ENCODE measurements around the gene LRPAP1.

Gene LRPAP1

DNA sequence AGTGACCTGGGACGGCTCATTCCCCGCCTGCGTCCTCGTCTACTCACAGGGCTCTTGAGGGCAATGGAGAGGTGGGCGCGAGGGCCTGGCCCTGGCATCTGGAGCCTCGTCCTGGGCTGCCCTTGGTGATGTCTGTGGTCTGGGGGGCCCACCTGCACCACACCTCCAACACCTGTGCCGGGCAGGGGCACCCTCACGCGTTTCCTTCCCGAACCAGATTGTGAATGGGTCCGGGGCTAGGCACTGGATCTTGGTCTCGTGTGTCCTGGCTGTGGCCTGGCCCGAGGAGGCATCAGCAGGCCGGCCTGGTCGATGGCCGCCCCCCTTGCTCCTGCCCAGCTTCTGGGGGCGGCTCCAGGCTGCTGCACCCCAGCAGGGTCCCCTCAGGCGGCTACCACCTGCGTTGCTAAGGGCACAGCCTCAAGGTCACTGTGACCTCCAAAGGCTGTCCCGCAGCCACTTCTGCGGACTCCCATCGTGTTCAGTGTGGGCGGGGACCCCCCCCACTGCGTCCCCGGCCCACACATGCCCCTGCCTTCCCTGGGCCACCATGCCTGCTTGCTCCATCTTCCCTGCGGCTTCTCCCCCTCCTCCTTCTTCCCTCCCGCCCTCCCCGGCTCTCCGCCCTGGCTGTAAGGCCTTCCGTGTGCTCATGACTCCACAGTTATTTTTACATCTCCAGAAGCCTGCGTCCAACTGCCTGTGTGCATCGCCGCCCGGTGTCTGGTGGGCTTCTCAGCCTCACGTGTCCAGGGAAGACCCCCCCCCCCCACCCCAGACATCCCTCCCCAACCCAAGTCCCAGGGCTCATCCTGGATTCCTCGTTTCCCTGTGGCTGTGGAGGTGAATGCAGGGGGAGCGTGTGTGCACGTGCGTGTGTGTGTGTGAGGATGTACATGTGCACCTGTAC, 65.3 kb downstream of the LRPAP1 start:
- in situ Hi-C loops (cut with HindIII; ENCODE audit: low sequenced_read_pairs): no loop called here
- H3K4me3 ChIP-seq (ENCODE audit: low read depth, low read length): no peak overlapping the region
- TF ChIP-seq, protein P1, sequence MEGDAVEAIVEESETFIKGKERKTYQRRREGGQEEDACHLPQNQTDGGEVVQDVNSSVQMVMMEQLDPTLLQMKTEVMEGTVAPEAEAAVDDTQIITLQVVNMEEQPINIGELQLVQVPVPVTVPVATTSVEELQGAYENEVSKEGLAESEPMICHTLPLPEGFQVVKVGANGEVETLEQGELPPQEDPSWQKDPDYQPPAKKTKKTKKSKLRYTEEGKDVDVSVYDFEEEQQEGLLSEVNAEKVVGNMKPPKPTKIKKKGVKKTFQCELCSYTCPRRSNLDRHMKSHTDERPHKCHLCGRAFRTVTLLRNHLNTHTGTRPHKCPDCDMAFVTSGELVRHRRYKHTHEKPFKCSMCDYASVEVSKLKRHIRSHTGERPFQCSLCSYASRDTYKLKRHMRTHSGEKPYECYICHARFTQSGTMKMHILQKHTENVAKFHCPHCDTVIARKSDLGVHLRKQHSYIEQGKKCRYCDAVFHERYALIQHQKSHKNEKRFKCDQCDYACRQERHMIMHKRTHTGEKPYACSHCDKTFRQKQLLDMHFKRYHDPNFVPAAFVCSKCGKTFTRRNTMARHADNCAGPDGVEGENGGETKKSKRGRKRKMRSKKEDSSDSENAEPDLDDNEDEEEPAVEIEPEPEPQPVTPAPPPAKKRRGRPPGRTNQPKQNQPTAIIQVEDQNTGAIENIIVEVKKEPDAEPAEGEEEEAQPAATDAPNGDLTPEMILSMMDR (IDR thresholded peaks at IDR 0.05; ENCODE audit: low read depth, low read length, missing control alignments): no peak
- DNase-seq (ENCODE audit: low read depth): no peak

GRCh38 chr4:3465698-3466671, 66.2 kb downstream of the LRPAP1 start:
- DNase-seq (ENCODE audit: low read depth): no peak
- TF ChIP-seq, protein P1 (IDR thresholded peaks at IDR 0.05; ENCODE audit: low read depth, low read length, missing control alignments): peak; percentile 24
- in situ Hi-C loops (cut with HindIII; ENCODE audit: low sequenced_read_pairs): no loop called here
- H3K4me3 ChIP-seq (ENCODE audit: low read depth, low read length): no peak overlapping the region

DNA sequence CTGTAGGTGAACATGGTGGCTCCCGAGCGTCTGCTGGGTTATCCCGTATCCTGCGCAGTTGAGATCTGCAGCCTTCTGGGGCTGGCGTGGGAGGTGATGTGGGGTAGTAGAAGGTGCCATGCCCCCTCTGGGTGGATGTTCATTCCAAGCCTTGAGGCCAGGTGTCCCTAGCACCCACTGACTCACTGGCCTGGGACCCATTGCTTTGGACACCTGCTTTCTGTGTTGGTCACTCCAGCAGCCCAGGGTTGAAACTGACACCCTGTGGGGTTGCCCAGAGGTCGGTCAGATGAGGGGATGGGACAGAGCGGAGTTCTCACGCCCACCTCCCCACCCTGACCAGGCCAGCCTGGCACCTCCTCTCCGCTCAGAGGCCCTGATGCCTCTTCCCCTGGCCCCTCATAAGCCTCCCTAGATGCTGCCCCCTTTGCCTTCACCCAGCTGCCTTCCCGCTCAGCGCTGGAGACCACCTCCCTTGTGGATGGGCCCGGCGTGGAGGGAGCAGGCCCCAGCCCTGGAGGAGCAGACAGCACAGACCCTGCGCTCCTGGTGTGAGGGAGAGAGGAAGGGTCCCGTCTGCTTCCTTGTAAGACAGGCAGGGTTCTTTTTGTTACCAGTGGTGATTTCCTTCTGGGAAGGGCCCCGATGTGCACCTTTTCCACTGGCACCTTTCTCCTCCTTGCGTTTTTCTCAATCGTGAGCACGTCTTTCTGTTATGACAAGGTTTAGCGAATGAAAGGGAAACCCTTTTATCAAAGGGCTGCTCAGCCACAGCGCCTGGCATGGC, 67.1 kb downstream of the LRPAP1 start:
- in situ Hi-C loops (cut with HindIII; ENCODE audit: low sequenced_read_pairs): no loop called here
- H3K4me3 ChIP-seq (ENCODE audit: low read depth, low read length): no peak overlapping the region
- TF ChIP-seq, protein P1 (IDR thresholded peaks at IDR 0.05; ENCODE audit: low read depth, low read length, missing control alignments): no peak
- no peak for DNase-seq (ENCODE audit: low read depth)

DNA sequence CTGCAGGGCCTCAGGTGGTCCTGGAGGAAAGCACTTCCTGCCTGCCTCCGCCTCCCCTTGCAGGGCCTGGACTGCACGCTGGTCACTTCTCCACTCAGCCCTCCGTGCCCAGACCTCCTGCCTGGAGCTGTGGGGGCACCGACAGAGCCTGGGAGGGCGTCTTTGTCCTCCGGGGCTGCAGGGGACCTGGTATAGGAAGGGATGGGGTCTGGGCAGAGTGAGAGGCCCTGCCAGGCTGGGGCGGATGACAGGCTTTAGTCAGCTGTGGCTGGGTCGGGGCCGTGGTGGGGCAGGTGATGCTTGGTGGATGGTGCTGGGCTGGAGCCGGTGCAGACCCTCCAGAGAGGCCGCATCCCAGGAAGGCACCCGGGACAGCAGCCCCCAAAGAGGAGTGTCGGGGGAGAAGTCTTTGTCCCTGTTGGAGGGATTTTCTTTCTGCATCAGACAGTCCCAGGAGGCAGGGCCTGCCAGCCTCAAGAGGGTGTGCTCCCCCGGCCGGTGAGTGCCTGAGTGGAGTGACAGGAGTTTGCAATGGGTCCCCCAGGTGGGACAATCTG, 67.8 kb downstream of the LRPAP1 start:
- in situ Hi-C loops (cut with HindIII; ENCODE audit: low sequenced_read_pairs): no loop called here
- no peak overlapping the region for H3K4me3 ChIP-seq (ENCODE audit: low read depth, low read length)
- DNase-seq (ENCODE audit: low read depth): no peak
- TF ChIP-seq, protein P1 (IDR thresholded peaks at IDR 0.05; ENCODE audit: low read depth, low read length, missing control alignments): no peak

DNA sequence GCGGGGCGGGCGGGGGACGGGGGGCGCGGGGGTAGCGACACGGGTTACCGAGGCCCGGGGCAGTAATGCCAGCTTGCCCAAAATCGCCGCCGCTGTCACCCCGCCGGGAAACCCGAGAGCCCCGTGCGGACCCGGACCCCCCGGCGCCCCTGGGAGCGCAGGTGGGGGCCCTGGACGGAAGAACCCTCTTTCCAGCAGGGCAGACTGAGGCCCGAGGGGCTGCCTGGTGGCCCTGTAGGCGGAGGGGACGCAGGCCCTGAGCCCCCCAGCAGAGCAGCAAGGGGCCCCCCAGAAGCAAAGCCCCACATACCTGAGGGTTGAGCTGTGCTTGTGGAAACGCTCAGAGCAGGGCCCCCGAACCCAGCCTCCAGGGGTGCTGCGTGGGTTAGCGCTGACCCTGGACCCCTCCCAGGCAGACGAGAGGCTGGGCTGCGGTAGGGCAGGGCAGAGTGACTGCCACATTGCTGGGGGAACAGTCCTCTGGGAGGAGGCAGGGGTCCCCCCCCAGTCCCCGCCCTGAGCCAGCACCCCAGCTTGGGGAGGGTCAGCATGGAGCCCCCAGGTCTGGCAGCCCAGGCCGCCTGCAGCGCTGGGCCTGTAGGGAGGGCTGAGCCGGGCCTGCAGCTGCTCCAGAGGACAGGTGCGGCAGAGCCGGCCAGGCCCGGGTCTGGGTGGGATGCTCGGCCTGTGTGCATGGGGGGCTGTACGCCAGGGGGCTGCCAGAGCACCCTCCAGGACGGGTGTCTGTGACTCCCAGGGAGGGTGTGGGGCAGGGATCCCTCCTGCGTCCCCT, 68.5 kb downstream of the LRPAP1 start:
- no peak for DNase-seq (ENCODE audit: low read depth)
- in situ Hi-C loops (cut with HindIII; ENCODE audit: low sequenced_read_pairs): no loop called here
- H3K4me3 ChIP-seq (ENCODE audit: low read depth, low read length): no peak overlapping the region
- TF ChIP-seq, protein P1 (IDR thresholded peaks at IDR 0.05; ENCODE audit: low read depth, low read length, missing control alignments): no peak

Measured in astrocyte of the cerebellum (primary cell).